Rectal smooth muscle tissue (tissue), 1 donor: ENCODE data around the gene ZNRF4.
"Not testable (repeated sequence)": the region's sequence is repeated elsewhere in the genome, so short reads cannot be mapped to it uniquely, and the experiment has no call there.

Source experiments
- H3K27ac ChIP-seq: one replicate; pipeline ENCODE4 v1.7.0; 2013; ENCODE audit warnings: low read depth, low read length, inconsistent platforms
- H3K27me3 ChIP-seq: one replicate; pipeline ENCODE4 v1.7.0; 2013; ENCODE audit warnings: low read length; ENCODE audit not compliant: control insufficient read depth, insufficient read depth
- H3K36me3 ChIP-seq: one replicate; pipeline ENCODE4 v1.7.0; 2013; ENCODE audit warnings: low read length; ENCODE audit not compliant: control insufficient read depth, insufficient read depth
- H3K4me1 ChIP-seq: one replicate; pipeline ENCODE4 v1.7.0; 2013; ENCODE audit warnings: low read length; ENCODE audit not compliant: control insufficient read depth, insufficient read depth
- H3K4me3 ChIP-seq: one replicate; pipeline ENCODE4 v1.7.0; 2013; ENCODE audit warnings: low read length
- H3K9ac ChIP-seq: one replicate; pipeline ENCODE4 v1.7.0; 2013; ENCODE audit warnings: low read length

ZNRF4 gene

DNA sequence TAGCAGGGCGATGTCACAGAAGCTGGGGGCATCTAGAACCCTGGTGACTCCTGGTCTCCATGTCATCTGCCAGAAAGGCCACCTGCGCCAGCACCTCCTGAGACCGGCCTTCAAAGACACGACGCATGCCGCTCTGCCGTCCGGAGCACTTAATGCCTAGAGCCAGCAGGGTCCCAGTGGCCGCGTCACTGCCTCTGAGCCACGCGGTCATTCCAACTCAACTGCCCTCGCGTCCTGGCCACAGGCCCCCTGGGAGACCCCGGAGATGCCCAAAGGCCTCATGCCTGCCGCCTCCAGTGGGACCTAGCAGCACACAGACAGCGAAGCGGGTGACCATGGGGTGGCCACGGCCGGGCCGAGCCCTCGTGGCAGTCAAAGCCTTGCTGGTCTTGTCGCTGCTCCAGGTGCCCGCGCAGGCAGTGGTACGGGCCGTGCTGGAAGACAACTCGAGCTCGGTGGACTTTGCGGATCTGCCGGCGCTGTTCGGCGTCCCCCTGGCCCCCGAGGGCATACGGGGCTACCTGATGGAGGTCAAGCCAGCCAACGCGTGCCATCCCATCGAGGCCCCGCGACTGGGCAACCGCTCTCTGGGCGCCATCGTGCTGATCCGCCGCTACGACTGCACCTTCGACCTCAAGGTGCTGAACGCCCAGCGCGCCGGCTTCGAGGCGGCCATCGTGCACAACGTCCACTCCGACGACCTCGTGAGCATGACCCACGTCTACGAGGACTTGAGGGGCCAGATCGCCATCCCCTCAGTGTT is at the start of gene ZNRF4:
ZNRF4 (plus strand) TSS at position 51 of the 763 bp plus-strand sequence; CDS start at position 126, 75 bp downstream.
- Histone ChIP-seq H3K4me1 (no peaks in the 10 kb centered on the region), H3K9ac (no peak within 1 kb of the TSS), H3K27me3 (no peaks in the 10 kb centered on the region), H3K36me3 (no peaks in the 10 kb centered on the region), H3K27ac (no peak within 1 kb of the TSS), H3K4me3 (no peak within 1 kb of the TSS)

GRCh38 chr19:5406198-5406597 is 49.0 kb upstream of the ZNRF4 start:
- H3K4me3 ChIP-seq, H3K4me1 ChIP-seq, H3K27me3 ChIP-seq, H3K27ac ChIP-seq, H3K36me3 ChIP-seq, H3K9ac ChIP-seq: not testable (repeated sequence)

DNA sequence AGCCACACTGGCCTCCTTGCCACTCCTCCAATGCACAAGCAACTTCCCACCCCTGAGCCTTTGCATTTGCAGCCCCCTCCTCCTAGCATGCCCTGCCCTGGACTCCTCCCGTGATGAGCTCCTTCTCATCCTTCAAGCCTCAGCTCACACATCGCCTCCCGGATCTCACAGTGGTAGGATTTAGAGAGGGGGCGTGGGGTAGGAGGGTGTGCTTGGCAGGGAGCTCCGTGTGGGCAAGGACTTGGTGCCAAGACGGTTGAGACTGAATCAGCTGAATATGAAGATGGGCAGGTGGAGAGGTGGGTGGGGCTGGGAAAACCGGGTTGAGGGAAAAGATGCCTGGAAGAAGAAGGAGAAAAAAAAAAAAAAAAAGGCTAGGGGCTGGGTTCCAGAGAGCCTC is 48.4 kb upstream of the ZNRF4 start:
- no peaks in the 10 kb centered on the region for H3K36me3 ChIP-seq
- no peak overlapping the region for H3K4me3 ChIP-seq
- no peaks in the 10 kb centered on the region for H3K4me1 ChIP-seq
- H3K27ac ChIP-seq: no peak overlapping the region
- no peak overlapping the region for H3K9ac ChIP-seq
- no peaks in the 10 kb centered on the region for H3K27me3 ChIP-seq

DNA sequence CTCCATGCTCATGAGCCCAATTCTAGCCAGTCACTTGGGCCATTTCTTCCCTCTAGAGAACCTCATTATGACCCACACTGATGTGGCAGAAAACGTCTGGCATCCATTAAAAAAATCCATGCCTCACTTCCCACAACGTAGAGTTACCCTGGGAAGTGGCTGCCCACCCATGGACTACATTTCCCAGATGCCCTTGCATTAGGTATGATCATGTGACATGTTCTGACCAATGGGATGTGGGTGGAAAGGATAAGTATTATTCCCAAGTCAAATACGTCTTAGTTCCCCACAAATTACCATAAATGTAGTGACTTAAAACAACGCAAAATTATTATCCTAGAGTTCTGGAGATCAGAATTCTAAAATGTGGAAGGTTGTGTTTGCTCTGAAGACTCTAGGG is 47.9 kb upstream of the ZNRF4 start:
- Histone ChIP-seq H3K9ac (no peak overlapping the region), H3K27me3 (no peaks in the 10 kb centered on the region)

GRCh38 chr19:5417495-5418436 is 37.5 kb upstream of the ZNRF4 start:
- Histone ChIP-seq H3K27ac (no peak overlapping the region), H3K9ac (no peak overlapping the region), H3K4me1 (no peaks in the 10 kb centered on the region), H3K36me3 (no peaks in the 10 kb centered on the region), H3K4me3 (no peak overlapping the region), H3K27me3 (no peaks in the 10 kb centered on the region)

More for the DNA sequence above, 47.9 kb upstream of the ZNRF4 start:
- Histone ChIP-seq H3K4me1 (no peaks in the 10 kb centered on the region), H3K36me3 (no peaks in the 10 kb centered on the region), H3K4me3 (no peak overlapping the region), H3K27ac (no peak overlapping the region)

DNA sequence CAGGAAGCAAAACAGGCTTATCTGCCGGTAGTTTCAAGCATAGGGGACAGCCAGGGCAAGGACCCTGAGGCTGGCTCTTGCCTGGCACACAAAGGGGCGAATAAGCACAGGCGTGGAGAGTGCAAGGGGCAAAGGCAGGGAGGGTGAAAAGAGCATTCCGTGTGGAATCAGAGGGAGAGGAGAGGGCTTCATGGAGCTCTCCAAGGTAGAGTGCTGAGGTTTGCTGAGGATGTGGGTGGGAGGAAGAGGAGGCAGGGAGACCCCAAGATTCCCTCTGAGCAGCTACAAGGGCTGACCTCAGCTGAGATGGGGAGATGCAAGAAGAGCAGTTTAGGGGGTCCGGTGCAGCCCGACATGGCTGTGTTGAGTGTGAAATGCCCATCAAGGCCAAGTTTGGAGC is 36.5 kb upstream of the ZNRF4 start:
- Histone ChIP-seq H3K9ac (no peak overlapping the region), H3K4me1 (no peaks in the 10 kb centered on the region), H3K4me3 (no peak overlapping the region), H3K27ac (no peak overlapping the region), H3K27me3 (no peaks in the 10 kb centered on the region), H3K36me3 (no peaks in the 10 kb centered on the region)

GRCh38 chr19:5420953-5421352 is 34.3 kb upstream of the ZNRF4 start:
- H3K4me1 ChIP-seq: no peaks in the 10 kb centered on the region
- no peak overlapping the region for H3K9ac ChIP-seq
- H3K36me3 ChIP-seq: no peaks in the 10 kb centered on the region
- no peak overlapping the region for H3K4me3 ChIP-seq
- no peaks in the 10 kb centered on the region for H3K27me3 ChIP-seq
- no peak overlapping the region for H3K27ac ChIP-seq

GRCh38 chr19:5423567-5424125 is 31.6 kb upstream of the ZNRF4 start:
- Histone ChIP-seq H3K27ac (no peak overlapping the region), H3K4me1 (no peaks in the 10 kb centered on the region), H3K4me3 (no peak overlapping the region), H3K9ac (no peak overlapping the region), H3K36me3 (no peaks in the 10 kb centered on the region), H3K27me3 (no peaks in the 10 kb centered on the region)

DNA sequence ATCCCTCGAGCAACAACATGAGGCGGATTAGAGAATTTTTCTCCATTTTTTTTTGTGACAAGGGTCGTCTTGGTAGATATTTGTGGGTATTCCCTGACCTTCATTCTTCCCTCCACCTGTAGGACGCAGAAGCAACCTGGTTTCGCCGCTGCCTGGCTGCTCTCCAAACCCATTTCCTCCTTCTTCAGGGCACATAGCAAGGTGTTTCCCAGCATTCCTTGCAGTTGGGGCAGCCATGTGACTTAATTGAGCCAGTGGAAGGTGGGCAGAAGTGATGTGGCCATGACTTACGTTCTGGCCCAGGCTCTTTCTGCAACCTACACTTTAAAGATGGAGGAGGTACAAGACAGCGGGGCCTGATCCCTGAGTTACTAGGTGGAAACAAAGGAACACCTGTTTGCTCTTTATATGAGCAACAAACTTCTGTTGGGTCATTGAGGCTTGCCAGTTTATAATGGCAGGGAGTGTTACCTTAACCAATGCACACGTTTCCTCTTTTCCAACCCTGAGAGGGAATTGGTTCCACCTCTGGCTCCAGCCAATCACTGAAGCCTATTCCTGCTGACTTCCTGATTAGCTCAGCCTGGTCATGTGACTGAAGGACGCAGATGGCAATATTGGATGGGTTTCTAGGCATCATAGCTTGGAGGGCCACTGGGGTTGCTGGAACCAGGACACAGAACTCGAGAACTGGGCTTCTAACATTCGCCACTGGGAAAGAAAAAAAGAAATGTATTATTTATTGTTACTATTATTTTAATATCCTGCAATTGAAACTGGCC is 30.8 kb upstream of the ZNRF4 start:
- Histone ChIP-seq H3K4me1 (no peaks in the 10 kb centered on the region), H3K36me3 (no peaks in the 10 kb centered on the region), H3K27ac (no peak overlapping the region), H3K27me3 (no peaks in the 10 kb centered on the region), H3K9ac (no peak overlapping the region), H3K4me3 (no peak overlapping the region)

GRCh38 chr19:5425260-5425659 is 30.0 kb upstream of the ZNRF4 start:
- no peak overlapping the region for H3K27ac ChIP-seq
- H3K9ac ChIP-seq: no peak overlapping the region
- no peak overlapping the region for H3K4me3 ChIP-seq
- H3K27me3 ChIP-seq: no peaks in the 10 kb centered on the region
- no peaks in the 10 kb centered on the region for H3K36me3 ChIP-seq
- no peaks in the 10 kb centered on the region for H3K4me1 ChIP-seq

- Histone ChIP-seq H3K4me1 (no peaks in the 10 kb centered on the region), H3K27ac (no peak overlapping the region), H3K36me3 (no peaks in the 10 kb centered on the region), H3K27me3 (no peaks in the 10 kb centered on the region), H3K4me3 (no peak overlapping the region), H3K9ac (no peak overlapping the region)
Observed at GRCh38 chr19:5430237-5430636, 25.0 kb upstream of the ZNRF4 start.

DNA sequence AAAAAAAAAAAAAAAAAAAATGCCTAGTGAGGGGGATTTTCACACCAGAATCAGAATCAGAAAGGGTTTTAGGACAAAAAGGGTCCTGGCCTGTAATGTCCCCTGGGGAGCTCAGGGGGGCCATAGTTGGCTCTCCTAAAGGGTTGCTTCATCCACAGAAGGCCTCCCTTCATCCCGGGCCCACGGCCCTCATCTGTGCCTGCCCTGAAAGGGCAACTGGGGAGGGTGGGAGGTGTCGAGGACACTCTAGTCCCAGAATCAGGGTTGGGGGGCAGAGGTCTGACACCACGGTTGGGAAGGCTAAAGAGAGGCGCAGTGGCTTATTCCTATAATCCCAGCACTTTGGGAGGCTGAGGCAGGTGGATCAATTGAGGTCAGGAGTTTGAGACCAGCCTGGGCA is 22.5 kb upstream of the ZNRF4 start:
- Histone ChIP-seq H3K4me1 (no peaks in the 10 kb centered on the region), H3K36me3 (no peaks in the 10 kb centered on the region), H3K27me3 (no peaks in the 10 kb centered on the region), H3K27ac (no peak overlapping the region), H3K4me3 (no peak overlapping the region), H3K9ac (no peak overlapping the region)
